HepG2 (cell line): Measurements from ENCODE around the gene ASCC2. TPM values are rescaled to one million over a fixed set of nuclear protein-coding genes. Genes with fewer than 3 reads are reported as not detected.

Experiments used
- ARID3A ChIP-seq: IDR thresholded peaks from 2 replicates; pipeline ENCODE4 v1.6.1; 2012; ENCODE audit warnings: low read depth, low read length, improper control_type of control experiment
- ATF1 ChIP-seq: IDR thresholded peaks from 2 replicates; pipeline ENCODE4 v1.6.1; 2016; ENCODE audit warnings: mild to moderate bottlenecking, control low read depth
- ATF5 ChIP-seq: sonication (generic); formaldehyde crosslinking; IDR thresholded peaks from 2 replicates; pipeline ENCODE4 v1.4.0; 2020; ENCODE audit warnings: mild to moderate bottlenecking, low read depth, missing genetic modification reagents
- DRAP1 ChIP-seq: IDR thresholded peaks from 2 replicates; pipeline ENCODE4 v1.6.1; 2016; ENCODE audit warnings: missing genetic modification reagents, missing compliant biosample characterization
- FIP1L1 ChIP-seq: fragments of 200-400 bp; formaldehyde crosslinking; IDR thresholded peaks from 2 replicates; pipeline ENCODE4 v1.6.1; 2018; ENCODE audit warnings: low read depth, mild to moderate bottlenecking, low read length, moderate library complexity, borderline replicate concordance; ENCODE audit not compliant: insufficient read depth
- GATAD2A ChIP-seq: IDR thresholded peaks from 2 replicates; pipeline ENCODE4 v1.6.1; 2016
- HCFC1 ChIP-seq: fragments of 150-350 bp; IDR thresholded peaks from 2 replicates; pipeline ENCODE4 v1.6.1; 2014; ENCODE audit warnings: low read depth, low read length
- HES4 ChIP-seq: sonication (generic); formaldehyde crosslinking; IDR thresholded peaks from 2 replicates; pipeline ENCODE4 v1.9.0; 2021; ENCODE audit warnings: mild to moderate bottlenecking, missing genetic modification reagents, borderline replicate concordance
- IKZF1 ChIP-seq: fragments of 450-650 bp; IDR thresholded peaks from 2 replicates; pipeline ENCODE4 v1.7.1; 2016
- KDM1A ChIP-seq: IDR thresholded peaks from 2 replicates; pipeline ENCODE4 v1.6.1; 2016; ENCODE audit warnings: missing compliant biosample characterization
- KLF12 ChIP-seq: sonication (generic); formaldehyde crosslinking; IDR thresholded peaks from 2 replicates; pipeline ENCODE4 v1.4.0; 2020; ENCODE audit warnings: missing genetic modification reagents, borderline replicate concordance
- MBD4 ChIP-seq: IDR thresholded peaks from 2 replicates; pipeline ENCODE4 v1.6.1; 2012; ENCODE audit warnings: low read length, inconsistent platforms, borderline replicate concordance
- NFATC3 ChIP-seq: sonication (generic); formaldehyde crosslinking; IDR thresholded peaks from 2 replicates; pipeline ENCODE4 v1.5.1; 2020; ENCODE audit warnings: mild to moderate bottlenecking, missing genetic modification reagents
- NPAS2 ChIP-seq: sonication (generic); formaldehyde crosslinking; IDR thresholded peaks from 2 replicates; pipeline ENCODE4 v1.8.0; 2022; ENCODE audit warnings: mild to moderate bottlenecking, missing genetic modification reagents, borderline replicate concordance
- PAWR ChIP-seq: sonication (generic); formaldehyde crosslinking; IDR thresholded peaks from 2 replicates; pipeline ENCODE4 v1.4.0; 2020; ENCODE audit warnings: missing genetic modification reagents, mild to moderate bottlenecking, borderline replicate concordance
- RELA ChIP-seq: sonication (generic); formaldehyde crosslinking; IDR thresholded peaks from 2 replicates; pipeline ENCODE4 v1.4.0; 2020; ENCODE audit warnings: missing genetic modification reagents
- SMAD9 ChIP-seq: sonication (generic); formaldehyde crosslinking; IDR thresholded peaks from 2 replicates; pipeline ENCODE4 v1.5.1; 2020; ENCODE audit warnings: mild to moderate bottlenecking, missing genetic modification reagents
- SP2 ChIP-seq: sonication (generic); formaldehyde crosslinking; IDR thresholded peaks from 2 replicates; pipeline ENCODE4 v1.5.1; 2020; ENCODE audit warnings: mild to moderate bottlenecking, missing genetic modification reagents
- TBL1XR1 ChIP-seq: fragments of 150-350 bp; IDR thresholded peaks from 2 replicates; pipeline ENCODE4 v1.6.1; 2014; ENCODE audit warnings: borderline replicate concordance, low read length; ENCODE audit not compliant: partially characterized antibody
- TOE1 ChIP-seq: sonication (generic); formaldehyde crosslinking; IDR thresholded peaks from 2 replicates; pipeline ENCODE4 v1.4.0; 2020; ENCODE audit warnings: mild to moderate bottlenecking, missing genetic modification reagents
- TSC22D2 ChIP-seq: sonication (generic); formaldehyde crosslinking; IDR thresholded peaks from 2 replicates; pipeline ENCODE4 v1.5.1; 2020; ENCODE audit warnings: missing genetic modification reagents, mild to moderate bottlenecking, borderline replicate concordance
- U2AF1 ChIP-seq: fragments of 200-400 bp; formaldehyde crosslinking; optimal IDR thresholded peaks from 2 replicates; pipeline ENCODE3; 2017; ENCODE audit warnings: mild to moderate bottlenecking, low read depth, low read length
- ZNF629 ChIP-seq: sonication (generic); formaldehyde crosslinking; conservative IDR thresholded peaks from 2 replicates; pipeline ENCODE4 v1.5.0; 2020; ENCODE audit warnings: missing genetic modification reagents
- polyA plus RNA-seq, 8 experiments: library from polyadenylated mRNA; depleted of rRNA in 3 of 8; stranded (reverse) in 7 of 8; unstranded in 1 of 8; fragments of >200 nt; fragmentation: Illumina TruSeq in 4 of 8; extraction: Trizol in 4 of 8; gene quantifications; 2 replicates each; pipeline versions ENCODE4 v1.2.1 to v1.2.3, GENCODE V29; 2011 to 2016; ENCODE audit warnings: low read depth in 4 of 8, missing spikeins in 1 of 8, mixed read lengths in 1 of 8; ENCODE audit not compliant: insufficient read depth in 1 of 8
- total RNA-seq, 5 experiments: library from RNA; depleted of rRNA; stranded (reverse); fragments of >200 nt; fragmentation: Illumina TruSeq; extraction: Trizol; gene quantifications; 2 replicates each; pipeline ENCODE4 v1.2.3, GENCODE V29; 2016; ENCODE audit warnings: low read depth in 1 of 5
- TF ChIP-seq, protein P1 (sequence below): sonication (generic); formaldehyde crosslinking; IDR thresholded peaks from 2 replicates; pipeline ENCODE4 v1.8.1; 2022; ENCODE audit warnings: mild to moderate bottlenecking, missing genetic modification reagents
- TF ChIP-seq, protein P2 (sequence below): sonication (generic); formaldehyde crosslinking; IDR thresholded peaks from 2 replicates; pipeline ENCODE4 v1.4.0; 2020; ENCODE audit warnings: mild to moderate bottlenecking, missing genetic modification reagents
- TF ChIP-seq, protein P3 (sequence below): IDR thresholded peaks from 2 replicates; pipeline ENCODE4 v1.6.1; 2016; ENCODE audit warnings: low read depth, borderline replicate concordance
- TF ChIP-seq, protein P4 (sequence below): sonication (generic); formaldehyde crosslinking; IDR thresholded peaks from 2 replicates; pipeline ENCODE4 v1.8.0; 2022; ENCODE audit warnings: mild to moderate bottlenecking, missing genetic modification reagents

The ASCC2 gene
- total and polyA plus RNA-seq, 2 of the 13 experiments (the other 11 are each of a cell fraction or from before 2014, with no cell fraction given) = 26.2 to 26.3 TPM

GRCh38 chr22:29769723-29770321 lies 68.3 kb downstream of the ASCC2 start (continued):
- TF ChIP-seq ZNF629 (CRISPR knock-in tag) = no peak
- no peak for TF ChIP-seq U2AF1
- TF ChIP-seq, protein P1, sequence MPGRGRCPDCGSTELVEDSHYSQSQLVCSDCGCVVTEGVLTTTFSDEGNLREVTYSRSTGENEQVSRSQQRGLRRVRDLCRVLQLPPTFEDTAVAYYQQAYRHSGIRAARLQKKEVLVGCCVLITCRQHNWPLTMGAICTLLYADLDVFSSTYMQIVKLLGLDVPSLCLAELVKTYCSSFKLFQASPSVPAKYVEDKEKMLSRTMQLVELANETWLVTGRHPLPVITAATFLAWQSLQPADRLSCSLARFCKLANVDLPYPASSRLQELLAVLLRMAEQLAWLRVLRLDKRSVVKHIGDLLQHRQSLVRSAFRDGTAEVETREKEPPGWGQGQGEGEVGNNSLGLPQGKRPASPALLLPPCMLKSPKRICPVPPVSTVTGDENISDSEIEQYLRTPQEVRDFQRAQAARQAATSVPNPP (CRISPR knock-in tag) = no peak
- TF ChIP-seq SP2 = no peak
- TF ChIP-seq TSC22D2 (CRISPR knock-in tag) = no peak
- TF ChIP-seq, protein P2, sequence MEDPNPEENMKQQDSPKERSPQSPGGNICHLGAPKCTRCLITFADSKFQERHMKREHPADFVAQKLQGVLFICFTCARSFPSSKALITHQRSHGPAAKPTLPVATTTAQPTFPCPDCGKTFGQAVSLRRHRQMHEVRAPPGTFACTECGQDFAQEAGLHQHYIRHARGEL = no peak
- no peak for TF ChIP-seq PAWR (CRISPR knock-in tag)
- TF ChIP-seq SMAD9 (CRISPR knock-in tag) = no peak
- TF ChIP-seq, protein P3, sequence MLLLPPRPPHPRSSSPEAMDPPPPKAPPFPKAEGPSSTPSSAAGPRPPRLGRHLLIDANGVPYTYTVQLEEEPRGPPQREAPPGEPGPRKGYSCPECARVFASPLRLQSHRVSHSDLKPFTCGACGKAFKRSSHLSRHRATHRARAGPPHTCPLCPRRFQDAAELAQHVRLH (CRISPR knock-in tag) = no peak
- no peak for TF ChIP-seq TOE1 (CRISPR knock-in tag)
- no peak for TF ChIP-seq NPAS2 (CRISPR knock-in tag)
- TF ChIP-seq IKZF1 = no peak
- no peak for TF ChIP-seq ATF5 (CRISPR knock-in tag)
- TF ChIP-seq TBL1XR1 = no peak
- no peak for TF ChIP-seq FIP1L1
- TF ChIP-seq HES4 (CRISPR knock-in tag) = no peak
- peak; percentile 41; the same call in 1 of the 2 replicates for TF ChIP-seq DRAP1 (CRISPR knock-in tag)
- TF ChIP-seq HCFC1 = no peak
- no peak for TF ChIP-seq NFATC3
- TF ChIP-seq MBD4 = 0 out of 2 replicates have a peak, but pooled peaks have one; percentile 62
- TF ChIP-seq ARID3A = peak; percentile 17; the same call in 1 of the 2 replicates
- no peak for TF ChIP-seq RELA (CRISPR knock-in tag)
- no peak for TF ChIP-seq KLF12 (CRISPR knock-in tag)
- TF ChIP-seq, protein P4, sequence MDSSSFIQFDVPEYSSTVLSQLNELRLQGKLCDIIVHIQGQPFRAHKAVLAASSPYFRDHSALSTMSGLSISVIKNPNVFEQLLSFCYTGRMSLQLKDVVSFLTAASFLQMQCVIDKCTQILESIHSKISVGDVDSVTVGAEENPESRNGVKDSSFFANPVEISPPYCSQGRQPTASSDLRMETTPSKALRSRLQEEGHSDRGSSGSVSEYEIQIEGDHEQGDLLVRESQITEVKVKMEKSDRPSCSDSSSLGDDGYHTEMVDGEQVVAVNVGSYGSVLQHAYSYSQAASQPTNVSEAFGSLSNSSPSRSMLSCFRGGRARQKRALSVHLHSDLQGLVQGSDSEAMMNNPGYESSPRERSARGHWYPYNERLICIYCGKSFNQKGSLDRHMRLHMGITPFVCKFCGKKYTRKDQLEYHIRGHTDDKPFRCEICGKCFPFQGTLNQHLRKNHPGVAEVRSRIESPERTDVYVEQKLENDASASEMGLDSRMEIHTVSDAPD (CRISPR knock-in tag) = no peak
- peak; percentile 82 for TF ChIP-seq GATAD2A (CRISPR knock-in tag)
- TF ChIP-seq ATF1 (CRISPR knock-in tag) = no peak
- TF ChIP-seq KDM1A (CRISPR knock-in tag) = no peak
